HG02588 (cell line): ENCODE data around the gene CISD3.

Experiments used
- ATAC-seq: cut with Tn5 transposase; IDR thresholded peaks from one replicate; pipeline ENCODE4 v1.9.1; 2021; ENCODE audit warnings: mild to moderate bottlenecking, moderate library complexity; ENCODE audit not compliant: unreplicated experiment

Gene CISD3, protein sequence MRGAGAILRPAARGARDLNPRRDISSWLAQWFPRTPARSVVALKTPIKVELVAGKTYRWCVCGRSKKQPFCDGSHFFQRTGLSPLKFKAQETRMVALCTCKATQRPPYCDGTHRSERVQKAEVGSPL

DNA sequence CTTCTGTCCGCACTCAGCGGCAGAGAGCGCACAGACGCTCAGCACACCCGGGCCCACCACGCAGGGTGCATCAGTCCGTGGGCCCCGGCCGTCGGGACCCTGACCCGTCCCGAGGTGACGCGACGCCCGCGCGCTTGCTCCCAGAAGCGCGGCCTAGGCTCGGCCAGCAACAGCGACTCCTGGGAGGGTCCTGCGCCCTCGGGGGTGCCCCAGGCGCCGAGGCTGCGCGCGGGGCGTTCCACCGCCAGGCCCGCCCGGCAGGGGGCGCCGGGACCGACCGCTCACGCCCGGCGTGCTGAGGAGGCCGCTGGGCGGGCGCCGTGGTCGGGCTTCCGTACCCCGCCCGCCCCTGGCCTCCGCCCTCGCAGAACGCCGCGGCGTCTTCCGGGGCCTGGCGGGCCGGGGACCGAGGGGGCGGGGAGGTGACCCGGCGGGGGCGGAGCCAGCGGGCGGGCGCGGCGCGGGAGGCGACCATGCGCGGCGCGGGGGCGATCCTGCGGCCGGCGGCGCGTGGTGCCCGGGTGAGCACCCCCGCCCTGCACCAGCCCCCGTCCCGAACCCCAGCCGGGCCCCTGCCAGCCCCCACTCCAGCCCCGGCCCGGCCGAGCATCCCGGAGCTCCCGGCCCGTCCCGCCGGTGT, at the start of gene CISD3:
CISD3 (plus strand) TSS at position 456 of the 640 bp plus-strand sequence; CDS start at position 474, 18 bp downstream.
- ATAC-seq: peak; percentile 87

DNA sequence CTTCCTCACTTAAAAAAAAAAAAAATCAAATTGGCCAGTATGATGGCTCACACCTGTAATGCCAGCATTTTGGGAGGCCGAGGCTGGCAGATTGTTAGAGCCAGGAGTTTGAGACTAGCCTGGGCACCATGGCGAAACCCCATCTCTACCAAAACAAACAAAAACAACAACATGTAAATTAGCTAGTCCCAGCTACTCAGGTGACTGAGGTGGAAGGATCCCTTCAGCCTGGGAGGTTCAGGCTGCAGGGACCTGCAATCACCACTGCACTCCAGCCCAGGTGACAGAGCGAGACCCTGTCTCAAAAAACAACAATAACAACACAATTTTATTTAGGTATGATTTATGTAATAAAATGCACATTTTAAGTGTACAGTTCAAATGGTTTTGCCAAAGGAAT, 49.0 kb upstream of the CISD3 start:
- no peak for ATAC-seq

DNA sequence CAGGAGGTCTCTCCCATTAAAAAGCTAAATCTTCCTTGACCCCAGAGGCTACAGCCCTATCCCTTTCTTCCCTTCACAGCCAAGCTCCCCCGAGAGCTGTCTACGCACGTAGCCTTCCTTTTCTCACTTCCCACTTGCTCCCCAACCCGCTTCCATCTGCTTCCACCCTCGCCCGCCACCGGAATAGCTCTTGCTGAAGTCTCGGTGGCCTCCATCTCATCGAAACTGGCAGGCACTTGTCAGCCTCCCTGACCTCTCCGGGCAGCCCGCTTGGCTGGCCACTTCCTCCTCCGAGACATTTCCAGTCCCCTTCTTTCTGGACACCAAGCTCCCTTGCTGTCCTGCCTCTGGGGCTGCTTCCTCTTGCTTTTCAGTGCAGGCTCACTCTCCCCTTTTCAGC, 44.6 kb upstream of the CISD3 start:
- ATAC-seq: no peak

DNA sequence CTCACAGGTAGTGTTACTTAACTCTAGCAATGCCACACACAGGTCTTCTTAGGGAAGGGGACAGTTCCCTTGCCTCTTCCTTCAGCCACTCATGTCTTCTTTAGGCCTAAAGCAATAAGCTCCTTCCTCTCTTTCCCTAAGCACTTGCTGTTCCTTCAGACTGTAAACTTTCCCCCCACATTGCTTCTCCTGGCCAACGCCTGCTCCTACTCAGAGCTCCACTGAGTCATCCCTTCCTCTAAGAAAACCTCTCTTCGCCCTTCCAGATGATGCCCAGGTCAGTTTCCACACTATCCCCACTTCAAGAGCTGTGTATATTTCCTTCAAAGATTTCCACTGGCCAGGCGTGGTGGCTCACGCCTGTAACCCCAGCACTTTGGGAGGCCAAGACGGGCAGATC, 42.9 kb upstream of the CISD3 start:
- no peak for ATAC-seq

DNA sequence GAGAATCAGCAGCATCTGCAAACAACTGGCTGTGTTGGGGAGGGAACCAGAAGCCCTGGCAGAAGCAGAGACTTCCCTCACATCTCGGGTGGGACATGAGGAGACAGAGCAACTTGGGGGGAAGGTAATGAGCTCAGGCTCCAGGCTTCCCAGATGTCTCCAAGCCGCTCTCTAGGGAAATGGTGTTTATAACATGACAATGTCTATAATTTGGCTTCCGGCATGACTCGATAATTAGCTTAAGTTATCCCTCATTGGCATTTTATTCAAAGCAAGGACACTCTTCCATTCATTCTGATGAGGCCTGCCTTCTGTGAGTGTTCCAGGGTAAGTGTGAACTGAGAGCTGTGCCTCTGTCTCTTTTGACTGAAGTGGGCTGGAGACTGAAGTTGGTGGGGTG, 39.8 kb upstream of the CISD3 start:
- no peak for ATAC-seq

DNA sequence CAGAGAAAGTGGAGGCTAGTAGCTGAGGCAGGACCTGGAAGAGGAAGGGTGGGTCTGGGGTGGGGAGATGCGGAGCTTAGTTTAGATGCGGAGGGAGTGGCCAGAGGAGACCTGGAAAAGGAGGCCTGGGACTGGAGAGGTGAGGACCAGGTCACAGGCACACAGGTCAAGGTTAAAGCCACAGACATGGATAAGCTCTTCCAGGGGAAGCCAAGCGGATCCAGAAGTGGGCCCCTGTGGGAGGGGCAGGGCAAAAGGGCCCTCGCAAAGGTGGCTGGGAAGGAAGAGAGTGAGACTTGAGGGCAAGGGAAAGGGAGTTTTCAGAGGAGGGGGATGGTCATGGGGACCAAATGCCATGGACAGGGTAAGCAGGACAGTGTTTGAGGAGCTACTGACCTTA, 39.0 kb upstream of the CISD3 start:
- no peak for ATAC-seq

DNA sequence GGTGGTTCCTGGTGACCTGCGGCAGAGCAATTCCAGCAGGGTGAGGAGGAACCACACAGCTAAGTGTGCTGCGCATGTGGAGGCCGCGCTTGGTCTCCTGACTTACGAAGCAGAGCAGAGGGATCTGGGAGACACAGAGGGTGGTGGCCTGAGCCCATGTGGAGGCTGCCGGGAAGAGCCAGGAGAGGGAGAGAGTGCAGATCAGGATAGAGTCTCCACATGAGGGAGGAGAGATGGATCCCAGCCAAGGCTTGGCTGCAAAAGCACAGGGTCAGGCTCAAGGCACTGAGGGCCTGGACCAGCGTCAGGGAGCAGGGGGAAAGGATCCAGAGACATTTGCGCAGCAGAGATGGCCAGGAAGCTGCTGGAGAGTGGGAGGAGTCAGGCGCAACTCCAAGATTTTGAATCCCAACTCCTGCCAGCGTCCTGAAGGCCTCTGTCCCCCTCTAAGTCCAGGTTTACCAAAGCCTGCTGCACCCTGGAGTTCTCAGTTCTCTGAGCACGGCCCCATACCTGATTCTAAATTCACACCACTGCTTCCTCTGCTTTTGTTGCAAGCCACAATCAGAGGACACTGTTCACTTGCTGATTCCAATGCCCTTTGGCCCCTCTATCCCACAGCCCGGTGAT, 36.3 kb upstream of the CISD3 start:
- no peak for ATAC-seq

DNA sequence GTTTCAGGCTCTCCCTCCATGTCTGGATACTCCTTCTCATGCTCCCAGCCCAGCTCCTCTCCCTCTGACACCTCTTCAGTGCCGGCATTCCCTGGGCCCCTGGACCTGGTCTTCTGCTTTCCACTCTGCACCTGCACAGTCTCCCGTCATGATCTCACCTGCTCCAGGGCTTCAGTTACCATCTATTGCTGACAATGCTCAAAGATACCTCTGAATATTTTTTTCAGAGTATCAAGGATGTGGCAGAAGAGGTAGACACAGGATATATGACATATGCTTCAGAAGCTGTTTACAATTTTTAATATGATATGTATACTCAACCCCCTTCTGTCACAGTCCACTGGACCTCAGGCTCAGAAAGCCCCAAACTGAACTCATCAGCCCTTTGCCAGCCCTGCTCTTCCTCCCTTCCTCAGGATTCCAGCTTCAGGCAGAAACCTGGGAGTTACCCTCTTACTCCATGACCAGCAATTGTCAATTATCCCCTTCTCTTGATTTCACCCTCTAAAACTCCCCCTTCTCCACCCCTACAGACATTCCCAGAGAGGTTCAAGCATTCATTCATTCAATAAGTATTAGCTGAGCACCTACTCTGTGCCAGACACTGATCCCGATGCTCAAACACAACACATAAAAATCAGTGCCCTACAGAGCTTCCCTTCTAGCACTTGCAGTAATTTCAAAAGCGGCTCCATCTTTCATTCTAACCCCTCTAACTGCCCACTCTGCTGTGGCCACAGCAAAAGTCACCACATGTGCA, 32.9 kb upstream of the CISD3 start:
- ATAC-seq: no peak

DNA sequence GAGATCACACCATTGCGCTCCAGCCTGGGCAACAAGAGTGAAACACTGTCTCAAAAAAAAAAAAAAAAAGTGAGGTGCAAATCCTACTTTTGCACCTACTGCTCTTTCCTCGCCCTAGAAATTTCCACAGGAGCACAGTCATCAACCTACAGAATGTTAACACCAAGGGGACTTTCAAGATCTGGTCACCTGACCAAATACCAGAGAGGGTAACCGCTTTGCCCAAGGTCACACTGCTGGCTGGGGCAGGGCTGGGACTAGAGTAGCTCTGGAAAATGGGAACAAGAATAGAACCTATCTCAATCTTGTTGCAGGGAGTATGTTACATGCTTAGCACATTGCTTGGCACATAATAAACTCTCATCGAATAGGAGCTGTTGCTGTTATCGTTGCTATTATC, 31.4 kb upstream of the CISD3 start:
- no peak for ATAC-seq

DNA sequence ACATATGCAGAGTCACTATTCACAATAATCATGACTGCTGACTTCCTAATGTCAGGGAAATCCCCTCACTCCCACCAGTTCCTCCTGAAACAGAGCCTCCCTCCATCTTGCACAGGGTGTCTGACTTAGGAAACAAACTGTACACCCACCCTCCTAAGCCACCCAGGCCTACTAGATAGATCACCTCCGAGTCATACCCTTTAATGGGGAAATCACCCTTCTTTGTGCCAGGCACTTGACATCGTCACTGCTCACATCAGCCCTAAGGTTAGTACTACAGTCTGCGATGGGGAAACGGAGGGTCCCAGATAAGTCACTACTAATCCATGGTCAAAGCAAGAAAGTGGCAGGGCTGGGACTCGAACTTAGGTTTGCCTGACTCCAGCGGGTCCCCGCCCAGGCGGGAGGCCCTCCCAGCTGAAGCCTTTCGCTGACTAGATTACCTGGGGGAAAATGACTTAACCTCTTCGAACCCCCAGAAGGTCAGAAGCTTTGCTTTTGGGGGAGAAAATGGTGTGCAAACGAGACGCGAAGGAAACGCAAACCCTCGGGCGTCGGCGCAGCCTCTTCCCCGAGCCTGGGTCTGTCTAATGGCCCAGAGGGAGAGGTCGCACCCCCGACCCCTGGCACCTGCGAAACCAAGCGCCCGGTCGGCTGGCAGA, 28.5 kb upstream of the CISD3 start:
- ATAC-seq: peak; percentile 20

DNA sequence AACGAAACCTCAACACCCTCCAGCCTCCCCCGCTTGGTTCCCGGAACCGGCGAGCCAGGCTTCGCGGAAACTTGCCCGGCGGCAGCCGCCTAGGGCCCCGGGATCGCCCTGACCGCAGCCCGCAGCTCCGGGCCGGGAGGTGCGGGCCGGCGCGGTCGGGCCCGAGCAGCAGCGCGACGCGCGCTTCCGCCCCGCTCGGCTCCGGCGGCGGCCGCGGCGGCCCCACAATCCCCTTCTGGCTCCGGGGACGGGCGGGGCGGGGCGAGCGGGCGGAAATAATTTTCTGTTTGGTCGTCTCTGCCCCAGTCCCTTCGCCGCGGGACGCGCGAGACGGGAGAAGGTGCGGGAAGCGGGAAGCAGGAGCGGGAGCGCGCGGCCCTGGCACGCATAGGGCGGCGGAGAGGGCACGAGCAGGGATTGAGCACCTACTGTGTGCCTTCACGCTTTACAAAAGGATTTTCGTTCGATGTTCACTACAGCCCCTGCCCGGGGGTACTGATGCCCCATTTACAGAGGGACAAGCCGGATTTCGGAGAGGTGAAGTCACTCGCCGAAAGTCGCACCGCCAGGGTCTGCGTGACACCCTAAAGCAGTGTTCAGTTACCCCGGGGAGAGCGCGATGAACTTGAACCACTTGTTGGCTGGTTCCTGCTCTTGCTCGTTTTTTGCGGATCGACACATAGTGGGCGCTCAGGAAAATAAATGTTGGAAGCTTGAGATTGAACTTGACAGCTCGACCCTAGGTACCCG, 27.8 kb upstream of the CISD3 start:
- peak; percentile 32 for ATAC-seq

DNA sequence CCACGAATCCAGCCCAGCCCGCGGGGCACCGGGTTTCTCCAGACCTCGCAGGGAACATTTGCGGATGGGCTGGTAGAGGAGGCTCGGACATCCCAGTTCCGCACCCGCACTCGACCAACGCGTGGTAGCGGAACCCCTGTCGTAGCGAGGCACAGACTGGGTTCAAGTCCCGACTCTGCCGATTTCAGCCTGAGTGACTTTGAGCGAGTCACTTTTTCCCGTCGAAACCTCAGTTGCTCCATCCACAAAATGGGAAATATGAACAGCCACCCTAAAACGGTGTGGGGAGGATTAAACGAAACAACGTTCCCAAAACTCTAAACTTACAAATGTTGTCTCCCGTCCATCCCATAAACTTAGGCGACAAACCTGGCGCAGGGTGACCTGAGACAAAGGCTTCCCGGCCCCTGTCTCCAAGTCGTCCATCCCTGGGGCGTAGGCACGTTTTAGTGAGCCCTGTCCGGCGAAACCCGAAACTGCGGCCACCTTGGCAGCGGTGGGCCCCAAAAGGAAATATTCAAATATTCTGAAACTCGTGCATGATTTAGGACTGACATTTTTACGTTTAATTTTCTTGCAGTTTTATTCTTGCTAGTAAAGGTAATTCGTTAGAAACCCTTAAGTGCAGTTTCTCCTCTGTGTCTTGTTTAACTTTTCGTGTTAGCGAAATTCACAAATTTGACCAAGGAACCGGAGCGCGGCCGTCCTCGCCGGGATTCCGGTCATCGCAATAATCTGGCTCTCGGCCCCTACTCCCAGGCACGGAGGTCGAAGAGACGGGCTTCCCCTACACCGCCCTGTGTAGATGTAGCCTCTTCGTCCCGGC, 27.0 kb upstream of the CISD3 start:
- no peak for ATAC-seq

DNA sequence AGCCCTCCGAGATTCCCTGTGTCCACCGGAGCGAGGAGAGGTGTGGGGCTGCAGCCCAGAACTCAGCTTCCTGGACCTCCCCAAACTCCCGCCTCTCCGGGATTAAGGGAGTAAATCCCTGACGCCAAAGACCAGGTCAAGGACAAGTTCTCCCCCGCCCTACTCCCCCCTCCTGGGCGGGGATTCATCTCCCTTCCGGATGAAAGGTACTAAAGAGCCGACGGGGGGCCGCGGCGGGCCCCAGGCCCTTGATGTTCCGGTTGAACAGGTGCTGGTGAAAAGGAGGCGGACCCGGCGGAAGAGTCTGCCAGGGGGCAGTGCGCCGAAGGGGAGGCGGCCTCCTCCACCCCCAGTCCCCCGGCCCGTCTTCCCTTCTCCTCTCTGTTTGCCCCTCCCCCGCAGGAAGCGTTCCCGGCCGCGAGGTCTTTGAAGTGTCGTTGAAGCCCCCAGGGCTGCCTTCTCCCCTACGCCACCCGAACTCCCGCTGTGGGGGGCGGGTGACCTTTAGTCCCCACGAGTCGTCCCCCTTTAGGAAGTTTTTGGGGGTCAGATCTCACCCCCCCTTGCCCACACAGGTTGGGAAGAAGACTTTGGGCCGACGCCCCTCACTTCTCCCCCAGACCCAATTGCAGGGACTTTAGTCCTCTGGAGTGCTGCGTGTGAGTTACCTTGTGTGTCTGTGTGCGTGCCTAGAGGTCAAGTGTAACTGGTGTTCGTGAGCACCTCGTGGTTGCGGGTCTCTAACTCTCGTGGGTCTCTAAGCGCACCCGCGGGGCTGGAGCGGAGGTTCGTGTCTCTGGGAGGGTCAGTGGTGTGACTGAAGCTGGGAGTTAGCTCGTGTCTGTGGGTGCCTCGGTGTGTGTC, 26.2 kb upstream of the CISD3 start:
- ATAC-seq: no peak

DNA sequence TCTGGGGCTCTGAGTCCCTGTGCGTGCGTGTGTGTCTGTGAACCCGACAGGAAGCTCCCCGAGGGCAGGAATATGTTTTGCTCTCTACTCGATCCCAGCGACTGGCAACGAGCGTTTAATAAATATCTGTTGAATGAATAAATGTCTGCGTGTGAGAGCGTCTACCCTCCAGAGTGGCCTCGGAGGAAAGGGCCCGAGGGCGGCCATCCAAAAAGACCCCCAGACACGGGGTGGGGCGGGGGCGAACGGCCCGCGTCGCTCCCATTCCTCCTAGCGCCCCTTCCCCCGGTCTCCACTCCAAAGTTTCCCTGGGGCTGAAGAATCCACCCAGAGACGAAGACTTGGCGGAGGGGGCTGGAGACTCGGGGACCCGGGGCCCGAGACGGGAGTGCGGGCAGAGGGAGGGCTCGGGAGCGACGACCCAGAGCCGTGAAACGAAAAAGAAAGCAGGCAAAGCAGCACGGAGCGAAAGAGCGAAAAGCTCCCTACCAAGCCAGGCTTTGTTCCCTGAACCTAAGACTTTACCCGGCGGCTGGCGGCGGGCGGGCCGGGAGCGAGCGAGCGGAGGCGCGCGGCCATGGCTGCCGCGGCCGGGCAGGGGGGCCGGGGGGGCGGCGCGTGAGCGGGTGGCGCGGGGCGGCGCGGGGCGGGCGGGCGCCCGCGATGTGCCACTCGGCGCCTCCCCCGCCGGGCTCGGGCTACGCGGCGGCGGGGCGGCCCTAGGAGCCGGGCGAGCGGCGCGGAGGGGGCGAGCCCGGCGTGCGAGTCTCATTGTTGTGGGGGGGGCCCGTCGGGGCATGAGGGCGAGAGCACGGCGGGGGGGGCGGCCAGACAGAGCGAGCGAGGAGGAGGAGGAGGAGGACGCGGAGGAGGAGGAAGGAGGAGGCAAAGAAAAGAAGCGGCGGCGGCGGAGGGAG, 25.3 kb upstream of the CISD3 start, which contains the start of gene MLLT6:
MLLT6 (plus strand) TSS at position 668 of the 917 bp plus-strand sequence. CDS start 360 bp downstream, outside the sequence.
- no peak for ATAC-seq

DNA sequence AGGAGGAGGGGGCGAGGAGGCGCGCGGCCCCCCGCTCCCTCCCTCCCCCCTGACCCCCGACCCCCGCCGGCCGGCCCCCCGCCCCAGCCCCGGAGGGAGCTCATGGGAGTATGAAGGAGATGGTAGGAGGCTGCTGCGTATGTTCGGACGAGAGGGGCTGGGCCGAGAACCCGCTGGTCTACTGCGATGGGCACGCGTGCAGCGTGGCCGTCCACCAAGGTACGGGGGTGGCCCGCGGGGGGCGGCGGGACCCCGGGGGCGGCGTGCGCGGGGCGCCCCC, 24.7 kb upstream of the CISD3 start:
- no peak for ATAC-seq

DNA sequence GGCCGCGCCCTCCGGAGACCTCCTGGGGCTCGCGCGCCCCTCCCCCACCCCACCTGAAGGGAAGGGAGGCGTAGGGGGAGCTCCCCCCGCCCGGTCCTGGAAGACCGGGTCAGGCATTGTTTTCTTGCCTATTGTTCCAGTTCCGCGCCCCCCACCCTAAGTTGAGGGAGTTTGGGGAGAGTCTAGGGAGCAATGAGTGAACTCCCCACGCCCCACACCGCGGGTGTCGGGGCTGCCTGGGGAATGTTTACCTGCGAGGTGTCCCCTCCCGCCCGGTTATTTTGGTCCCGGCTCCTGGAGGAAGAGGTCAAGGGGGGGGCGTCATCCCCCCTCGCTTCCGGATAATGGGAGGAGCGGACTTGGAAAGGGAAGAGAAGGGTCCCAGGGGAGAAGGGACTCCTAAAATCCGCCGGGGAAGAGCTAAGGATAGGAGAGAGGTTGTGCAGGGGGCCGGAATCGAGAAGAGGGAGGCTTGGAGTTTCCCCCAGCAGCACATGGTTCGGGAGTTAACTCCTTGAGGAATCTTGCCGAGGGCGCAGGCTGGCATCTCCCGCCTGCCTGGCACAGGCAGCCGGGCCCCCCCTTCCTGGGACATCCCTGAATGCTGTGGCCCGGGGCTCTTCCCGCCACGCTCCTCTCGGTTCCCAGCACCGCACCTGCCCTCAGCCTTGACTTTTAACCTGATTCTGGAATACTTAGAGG, 24.2 kb upstream of the CISD3 start:
- no peak for ATAC-seq

DNA sequence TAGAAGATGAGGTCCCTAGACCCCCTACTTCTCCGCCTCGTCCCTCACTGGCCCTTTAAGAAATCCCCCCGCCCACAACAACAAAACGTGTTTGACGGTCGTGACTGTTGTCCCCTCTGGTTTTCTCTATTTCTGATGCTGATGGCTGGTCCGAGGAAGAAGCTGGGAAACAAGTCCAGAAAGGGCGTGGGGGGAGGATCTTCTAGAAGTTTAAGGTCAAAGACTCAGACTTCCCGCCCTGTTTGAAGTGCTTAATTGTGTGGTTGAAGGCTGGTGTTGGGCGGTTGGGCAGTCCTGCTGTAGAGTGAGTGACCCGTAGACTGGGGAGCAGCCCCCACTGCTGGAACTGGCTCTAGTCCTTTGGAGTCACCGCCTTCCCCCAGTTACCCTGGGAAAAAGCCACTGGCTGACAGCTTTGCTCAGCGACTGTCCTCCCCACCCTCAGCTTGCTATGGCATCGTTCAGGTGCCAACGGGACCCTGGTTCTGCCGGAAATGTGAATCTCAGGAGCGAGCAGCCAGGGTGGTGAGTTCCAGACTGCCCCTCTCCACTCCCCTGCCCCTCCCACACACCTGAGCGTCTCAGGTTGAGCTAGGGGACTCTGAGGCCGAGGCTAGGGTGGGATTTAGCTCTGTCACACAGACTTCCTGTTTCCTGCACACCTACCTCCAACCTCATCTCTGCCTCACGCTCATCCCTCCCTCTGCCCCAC, 23.5 kb upstream of the CISD3 start:
- ATAC-seq: no peak
